GM18873 (cell line): ENCODE results near the gene NOL4L.

ENCODE experiments used
- ATAC-seq: cut with Tn5 transposase; IDR thresholded peaks from one replicate; pipeline ENCODE4 v1.9.1; 2021; ENCODE audit warnings: mild to moderate bottlenecking, moderate library complexity, moderate number of reproducible peaks; ENCODE audit not compliant: unreplicated experiment, low FRiP score

NOL4L gene

DNA sequence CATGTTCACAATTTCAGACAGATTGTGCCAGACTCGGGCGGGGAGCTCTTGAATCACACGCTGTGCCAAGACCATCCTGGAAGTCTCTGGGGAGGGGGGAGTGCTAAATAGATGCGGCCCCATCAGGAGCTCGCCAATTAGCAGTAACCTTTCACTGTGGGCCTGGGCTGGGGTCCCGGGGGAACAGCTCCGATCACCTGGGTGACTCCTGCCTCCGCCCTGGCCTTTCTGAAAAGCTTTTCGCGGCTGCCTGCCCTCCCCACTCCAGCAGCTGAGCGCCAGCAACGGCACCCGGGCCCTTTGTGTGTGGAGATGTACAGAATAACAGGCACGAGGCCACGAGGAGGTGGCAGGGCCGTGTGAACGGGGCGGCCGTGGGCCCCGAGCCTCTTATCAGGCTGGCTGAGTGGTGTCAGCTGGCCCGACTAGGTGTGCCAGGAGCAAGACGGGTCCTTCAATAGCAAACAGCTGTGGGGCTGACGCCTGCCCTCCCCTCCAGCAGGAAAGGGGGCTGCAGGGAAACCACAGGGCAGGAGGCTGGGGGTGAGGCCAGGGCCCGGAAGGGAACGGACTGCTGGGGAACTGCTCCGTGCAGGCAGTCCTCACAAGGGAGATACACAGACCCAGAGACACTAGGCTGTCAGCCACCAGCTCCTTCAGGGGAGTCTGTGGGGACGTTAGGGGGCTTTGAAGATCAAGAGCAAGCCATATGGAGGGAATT is 56.8 kb downstream of the NOL4L start:
- ATAC-seq = no peak

- no peak for ATAC-seq
Measured at GRCh38 chr20:32527447-32528055, 57.6 kb downstream of the NOL4L start.

DNA sequence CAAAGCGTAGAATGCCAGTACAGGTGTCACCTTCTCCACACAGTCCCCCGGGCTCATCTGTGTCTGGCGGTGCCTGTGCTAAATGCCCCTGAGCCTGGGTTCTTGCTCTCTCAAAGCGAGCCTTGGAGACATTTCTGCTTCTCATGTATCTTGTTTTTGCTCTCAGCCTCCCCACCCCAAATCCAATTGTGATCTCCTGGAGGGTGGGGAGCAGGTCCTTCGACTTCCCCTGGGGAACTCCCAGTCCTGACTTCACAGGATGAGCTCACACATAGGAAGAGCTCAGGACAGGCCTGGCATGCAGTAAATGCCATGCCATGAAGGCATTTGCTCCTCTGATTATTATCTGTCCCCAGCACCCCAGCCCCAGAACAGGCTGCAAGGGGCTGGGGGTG is 58.1 kb downstream of the NOL4L start:
- ATAC-seq = no peak

DNA sequence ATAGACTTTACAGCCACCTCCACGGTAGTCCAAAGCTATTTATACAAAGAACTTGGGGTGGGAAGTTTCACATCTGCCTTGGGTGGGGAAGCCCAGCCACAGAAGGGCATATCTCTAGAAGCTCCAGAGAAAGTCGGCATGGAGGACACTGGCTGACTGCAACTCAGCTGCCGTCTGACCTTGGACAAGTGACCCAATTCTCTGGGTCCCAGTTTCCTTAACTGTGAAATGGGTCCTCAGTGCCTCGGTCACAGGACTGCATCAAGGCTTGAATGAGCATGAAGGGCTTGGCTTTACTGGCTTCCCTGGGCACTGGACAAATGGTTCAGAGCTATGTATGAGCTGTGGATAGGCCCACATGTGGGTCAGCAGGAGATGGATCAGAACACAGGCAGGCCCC is 58.6 kb downstream of the NOL4L start:
- no peak for ATAC-seq

- ATAC-seq = no peak
Measured at GRCh38 chr20:32526125-32526524, 59.0 kb downstream of the NOL4L start.

DNA sequence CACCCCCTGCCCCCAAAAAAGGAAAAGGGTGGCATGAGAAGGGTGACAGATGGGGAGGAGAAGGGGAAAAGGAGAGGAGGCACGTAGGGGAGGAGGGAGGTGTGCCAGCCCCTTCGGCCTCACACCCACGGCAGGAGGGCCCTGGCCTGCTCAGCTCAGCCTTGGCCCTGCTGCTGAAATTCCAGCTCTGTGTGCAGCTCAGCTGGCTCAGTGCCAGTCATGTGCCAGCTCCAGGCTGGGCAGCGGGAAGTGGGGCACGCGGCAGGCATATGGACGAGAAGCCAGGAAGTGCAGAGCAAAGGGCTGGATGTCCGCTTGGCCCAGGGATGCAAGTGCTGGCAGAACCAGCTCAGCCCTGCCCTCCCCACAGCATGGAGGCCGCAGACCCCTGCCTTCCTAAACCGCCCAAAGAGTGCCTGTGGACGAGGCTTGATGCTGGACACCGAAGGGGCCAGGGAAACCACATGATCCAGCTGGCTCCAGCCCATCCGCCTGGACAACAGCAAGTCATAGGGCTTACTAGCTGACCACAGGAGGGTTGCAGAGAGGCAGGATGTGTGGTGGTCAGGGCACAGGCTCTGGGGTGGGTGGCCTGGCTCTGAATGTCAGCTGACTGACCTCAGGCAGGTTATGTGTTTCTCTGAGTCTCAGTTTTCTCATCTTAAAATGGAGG is 60.2 kb downstream of the NOL4L start:
- no peak for ATAC-seq

GRCh38 chr20:32523613-32524213 is 61.4 kb downstream of the NOL4L start:
- ATAC-seq = no peak

DNA sequence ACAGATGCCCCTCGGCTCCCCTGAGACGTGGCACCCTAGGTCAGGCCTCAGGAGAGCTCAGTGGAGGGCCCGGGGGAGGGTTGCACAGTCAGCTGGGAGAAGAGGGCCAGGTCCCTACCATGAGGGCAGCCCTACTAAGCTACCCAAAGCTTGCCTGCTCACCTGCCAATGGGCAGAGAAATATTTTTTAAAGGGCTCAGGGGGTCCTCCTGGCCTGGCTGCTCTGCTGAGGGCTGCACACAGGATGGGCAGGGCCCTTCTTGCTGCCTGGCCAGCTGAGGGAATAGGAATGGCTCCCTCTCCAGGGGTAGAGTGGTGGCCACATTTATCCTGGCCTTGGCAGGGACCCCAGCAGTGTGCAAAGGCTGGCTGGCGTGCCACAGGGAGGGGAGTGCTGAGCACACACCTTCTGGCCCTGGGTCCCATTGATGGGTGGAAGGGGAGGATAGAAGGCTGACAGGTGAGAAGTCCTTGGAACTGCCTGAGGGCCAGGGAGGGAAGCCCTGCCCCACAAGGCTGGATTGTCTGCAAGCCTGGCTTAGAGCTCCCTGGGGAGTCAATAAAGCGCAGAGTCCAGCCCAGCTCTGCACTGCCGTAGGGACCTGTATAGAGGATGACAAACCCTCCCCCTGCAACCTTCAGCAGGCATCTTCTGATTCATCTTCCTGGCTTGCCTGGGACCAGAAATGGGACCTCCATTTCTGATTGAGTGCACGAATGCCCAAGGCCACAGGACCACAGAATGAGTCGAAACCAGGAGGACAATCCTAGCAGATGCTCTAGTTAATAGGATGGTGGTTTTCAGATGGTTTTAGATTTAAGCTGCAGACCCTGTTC is 62.1 kb downstream of the NOL4L start:
- no peak for ATAC-seq

DNA sequence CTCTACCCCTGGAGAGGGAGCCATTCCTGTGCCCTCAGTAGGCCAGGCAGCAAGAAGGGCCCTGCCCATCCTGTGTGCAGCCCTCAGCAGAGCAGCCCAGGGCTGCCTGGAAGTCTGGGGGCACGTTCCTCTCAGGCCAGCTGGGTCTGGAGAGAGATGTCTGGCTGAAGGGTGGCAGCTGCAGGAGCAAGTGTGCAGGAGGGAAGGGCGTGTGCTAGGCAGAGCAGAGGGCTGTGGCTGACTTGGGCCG is 62.7 kb downstream of the NOL4L start:
- ATAC-seq = no peak

GRCh38 chr20:32521780-32522525 is 63.2 kb downstream of the NOL4L start:
- no peak for ATAC-seq

- ATAC-seq = no peak
Measured at GRCh38 chr20:32520927-32521203, 64.3 kb downstream of the NOL4L start.

- no peak for ATAC-seq
Measured at GRCh38 chr20:32519381-32519730, 65.8 kb downstream of the NOL4L start.

- ATAC-seq = no peak
Measured at GRCh38 chr20:32518593-32519380, 66.3 kb downstream of the NOL4L start.

DNA sequence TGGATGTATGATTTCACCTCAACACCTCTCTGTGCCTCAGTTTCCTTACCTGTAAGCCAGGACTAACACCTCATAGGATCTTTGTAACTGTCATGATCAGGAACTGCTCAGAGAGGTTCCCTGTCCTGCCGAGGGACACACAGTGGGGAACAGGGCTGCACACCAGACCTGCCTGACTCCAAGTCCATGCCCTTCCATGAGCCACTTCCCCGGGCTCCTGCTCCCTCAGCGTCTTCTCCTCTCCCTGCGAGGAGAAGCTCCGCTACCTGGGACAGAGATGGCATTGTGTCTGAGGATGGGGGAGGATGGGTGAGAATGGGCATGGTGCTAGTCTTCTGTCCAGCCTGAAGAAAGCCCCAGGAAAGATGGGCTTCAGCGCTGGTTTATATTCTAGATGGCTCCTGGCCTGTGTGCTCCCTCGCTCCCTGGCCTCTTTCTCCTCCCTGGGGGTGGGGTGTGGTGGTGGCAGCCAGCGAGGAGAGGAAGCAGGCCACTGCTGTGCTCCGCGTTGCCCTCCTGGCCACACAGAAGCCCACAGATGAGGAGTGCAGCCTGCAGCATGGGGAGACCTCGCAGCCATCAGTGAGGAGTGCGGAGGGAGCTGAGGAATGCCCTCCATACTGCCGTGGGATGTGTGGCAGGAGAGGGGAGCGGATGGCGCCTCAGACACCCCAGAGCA is 67.1 kb downstream of the NOL4L start:
- no peak for ATAC-seq

DNA sequence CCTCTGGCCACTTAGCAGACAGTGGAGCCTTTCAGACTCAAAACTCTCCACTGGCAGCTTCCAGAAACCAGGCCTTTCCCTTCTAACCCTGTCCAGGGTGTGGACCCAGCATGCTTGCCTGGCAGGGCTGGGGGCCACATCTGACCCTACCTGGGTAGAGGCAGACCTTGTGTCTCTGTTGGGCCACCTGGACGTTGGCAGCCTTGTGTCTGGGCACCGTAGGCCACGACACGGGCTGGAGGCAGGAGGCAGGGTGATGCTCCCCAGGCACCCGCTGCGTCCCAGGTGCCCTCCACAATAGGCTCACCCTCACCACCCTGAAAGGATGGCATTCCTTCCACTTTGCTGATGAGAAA is 67.6 kb downstream of the NOL4L start:
- no peak for ATAC-seq

- no peak for ATAC-seq
Measured at GRCh38 chr20:32516583-32517517, 68.3 kb downstream of the NOL4L start.

DNA sequence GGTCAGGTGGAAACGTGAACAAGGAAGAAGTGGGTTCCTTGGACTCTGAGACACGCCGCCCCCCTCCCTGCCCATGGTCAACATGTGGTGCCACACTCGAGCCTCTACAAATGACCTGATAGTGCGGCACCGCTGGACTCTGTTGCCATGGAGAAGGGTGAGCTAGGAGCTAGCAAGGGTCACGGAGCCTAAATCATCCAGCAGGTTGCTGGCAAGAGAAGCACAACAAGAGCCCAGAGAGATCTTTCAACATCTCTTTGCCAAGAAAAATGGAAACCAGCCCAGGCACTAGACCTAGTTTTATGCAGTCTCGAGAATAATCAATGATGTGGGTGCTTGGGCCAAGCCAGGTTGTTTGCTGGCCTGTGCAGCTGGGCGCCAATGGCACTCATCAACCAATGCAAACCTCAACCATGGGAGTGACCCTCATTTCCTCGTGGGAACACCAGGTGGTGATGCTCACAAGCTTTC is 69.5 kb downstream of the NOL4L start:
- ATAC-seq = no peak

- no peak for ATAC-seq
Measured at GRCh38 chr20:32514760-32515159, 70.4 kb downstream of the NOL4L start.
